ENCODE measurements around the gene SLAMF1.
"Not testable (repeated sequence)": the region's sequence is repeated elsewhere in the genome, so short reads cannot be mapped to it uniquely, and the experiment has no call there.

SLAMF1 gene

DNA sequence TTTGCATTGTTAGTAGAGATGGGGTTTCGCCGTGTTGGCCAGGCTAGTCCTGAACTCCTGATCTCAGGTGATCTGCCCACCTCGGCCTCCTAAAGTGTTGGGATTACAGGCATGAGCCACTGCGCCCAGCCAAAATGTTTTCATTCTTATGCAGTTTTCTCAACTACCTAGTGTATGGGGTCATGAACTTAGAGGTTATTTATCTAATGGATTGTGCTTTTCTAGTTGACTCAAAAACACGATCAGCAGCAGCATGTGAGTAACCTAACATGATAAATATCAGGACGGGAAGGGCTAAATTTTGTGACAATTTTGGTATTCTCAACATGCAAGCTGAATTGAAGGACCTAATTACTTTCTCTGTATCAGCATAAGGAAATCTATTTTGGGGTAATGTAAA is 58.4 kb downstream of the SLAMF1 start:
- Histone ChIP-seq H3K4me1 (ENCODE audit: control insufficient read depth, insufficient read depth, low read length) (no peaks in the 10 kb centered on the region), H3K27me3 (ENCODE audit: control insufficient read depth in 1 of 2, insufficient read depth in 2 of 2, low read length in 2 of 2) (no peaks in the 10 kb centered on the region), H3K4me3 (ENCODE audit: low read length in 2 of 2) (no peak overlapping the region), H3K9ac (ENCODE audit: low read length in 2 of 2) (no peak overlapping the region), H3K36me3 (ENCODE audit: control insufficient read depth in 2 of 2, insufficient read depth in 2 of 2, low read length in 2 of 2) (no peaks in the 10 kb centered on the region), H3K9me3 (ENCODE audit: control insufficient read depth in 2 of 2, low read length in 2 of 2) (no peaks in the 10 kb centered on the region), H3K27ac (ENCODE audit: low read length) (no peak overlapping the region)

GRCh38 chr1:160584784-160585183 is 62.1 kb downstream of the SLAMF1 start:
- no peaks in the 10 kb centered on the region for H3K27me3 ChIP-seq (ENCODE audit: control insufficient read depth in 1 of 2, insufficient read depth in 2 of 2, low read length in 2 of 2)
- H3K4me1 ChIP-seq (ENCODE audit: control insufficient read depth, insufficient read depth, low read length): no peaks in the 10 kb centered on the region

DNA sequence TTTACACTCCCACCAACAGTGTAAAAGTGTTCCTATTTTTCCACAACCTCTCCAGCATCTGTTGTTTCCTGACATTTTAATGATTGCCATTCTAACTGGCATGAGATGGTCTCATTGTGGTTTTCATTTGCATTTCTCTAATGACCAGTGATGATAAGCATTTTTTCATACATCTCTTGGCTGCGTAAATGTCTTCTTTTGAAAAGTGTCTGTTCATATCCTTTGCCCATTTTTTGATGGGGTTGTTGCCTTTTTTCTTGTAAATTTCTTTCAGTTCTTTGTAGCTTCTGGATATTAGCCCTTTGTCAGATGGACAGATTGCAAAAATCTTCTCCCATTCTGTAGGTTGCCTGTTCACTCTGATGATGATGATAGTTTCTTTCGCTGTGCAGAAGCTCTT is 63.9 kb downstream of the SLAMF1 start:
- H3K9ac ChIP-seq (ENCODE audit: low read length in 2 of 2); H3K36me3 ChIP-seq (ENCODE audit: control insufficient read depth in 2 of 2, insufficient read depth in 2 of 2, low read length in 2 of 2); H3K4me3 ChIP-seq (ENCODE audit: low read length in 2 of 2); H3K9me3 ChIP-seq (ENCODE audit: control insufficient read depth in 2 of 2, low read length in 2 of 2); H3K4me1 ChIP-seq (ENCODE audit: control insufficient read depth, insufficient read depth, low read length); H3K27ac ChIP-seq (ENCODE audit: low read length); H3K27me3 ChIP-seq (ENCODE audit: control insufficient read depth in 1 of 2, insufficient read depth in 2 of 2, low read length in 2 of 2): not testable (repeated sequence)

More at GRCh38 chr1:160584784-160585183, 62.1 kb downstream of the SLAMF1 start:
- Histone ChIP-seq H3K9ac (ENCODE audit: low read length in 2 of 2) (no peak overlapping the region), H3K36me3 (ENCODE audit: control insufficient read depth in 2 of 2, insufficient read depth in 2 of 2, low read length in 2 of 2) (no peaks in the 10 kb centered on the region), H3K4me3 (ENCODE audit: low read length in 2 of 2) (no peak overlapping the region), H3K27ac (ENCODE audit: low read length) (no peak overlapping the region), H3K9me3 (ENCODE audit: control insufficient read depth in 2 of 2, low read length in 2 of 2) (no peaks in the 10 kb centered on the region)

DNA sequence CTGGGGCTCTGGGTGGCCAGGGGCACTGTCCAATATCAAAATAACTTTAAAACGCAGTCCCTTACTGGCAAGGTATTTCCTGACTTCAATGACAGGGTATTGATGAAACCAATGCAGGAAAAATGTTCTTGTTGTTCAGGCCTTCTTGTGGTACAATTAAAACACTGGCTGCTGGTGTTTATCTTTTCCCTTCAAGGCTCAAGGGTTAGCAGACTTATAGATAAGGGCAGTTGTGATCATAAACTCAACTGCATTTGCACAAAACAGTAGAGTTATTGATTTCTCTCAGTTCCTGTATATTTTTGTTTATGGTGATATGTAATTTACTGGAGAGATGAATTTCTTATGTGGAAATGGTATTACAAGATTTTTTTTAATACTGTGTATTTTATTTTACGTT is 64.9 kb downstream of the SLAMF1 start:
- Histone ChIP-seq H3K36me3 (ENCODE audit: control insufficient read depth in 2 of 2, insufficient read depth in 2 of 2, low read length in 2 of 2) (no peaks in the 10 kb centered on the region), H3K27me3 (ENCODE audit: control insufficient read depth in 1 of 2, insufficient read depth in 2 of 2, low read length in 2 of 2) (no peaks in the 10 kb centered on the region), H3K9me3 (ENCODE audit: control insufficient read depth in 2 of 2, low read length in 2 of 2) (no peaks in the 10 kb centered on the region)

DNA sequence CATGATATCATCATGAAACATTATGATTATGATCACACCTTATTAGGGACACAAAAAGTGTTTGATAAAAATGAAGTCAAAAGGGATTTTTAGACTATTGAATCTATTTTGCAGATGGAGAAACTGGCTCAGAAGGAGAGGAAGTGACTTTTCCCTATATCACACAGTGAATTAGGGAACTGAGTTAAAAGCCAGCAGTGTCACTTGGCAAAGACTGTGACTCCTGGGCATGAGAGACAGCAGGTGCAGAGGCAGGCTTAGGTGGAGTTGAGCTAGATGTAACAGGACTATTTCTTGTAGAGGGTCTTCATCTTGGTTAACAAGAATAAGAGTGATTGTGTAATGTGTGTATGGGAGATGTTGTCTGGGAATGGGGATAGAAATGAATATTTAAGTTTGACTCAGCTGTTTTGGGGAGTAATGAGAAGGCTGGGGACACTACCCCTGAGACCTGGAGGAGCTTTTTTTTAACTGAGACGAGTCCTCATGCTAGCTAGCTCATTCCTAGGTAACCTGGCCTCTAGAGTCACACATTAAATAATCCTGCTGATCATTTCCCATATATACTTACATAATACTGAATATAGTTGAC is 66.5 kb downstream of the SLAMF1 start:
- H3K27me3 ChIP-seq (ENCODE audit: control insufficient read depth in 1 of 2, insufficient read depth in 2 of 2, low read length in 2 of 2): no peaks in the 10 kb centered on the region
- H3K4me3 ChIP-seq (ENCODE audit: low read length in 2 of 2): no peak overlapping the region
- H3K27ac ChIP-seq (ENCODE audit: low read length): no peak overlapping the region
- H3K9me3 ChIP-seq (ENCODE audit: control insufficient read depth in 2 of 2, low read length in 2 of 2): no peaks in the 10 kb centered on the region
- no peaks in the 10 kb centered on the region for H3K4me1 ChIP-seq (ENCODE audit: control insufficient read depth, insufficient read depth, low read length)
- no peaks in the 10 kb centered on the region for H3K36me3 ChIP-seq (ENCODE audit: control insufficient read depth in 2 of 2, insufficient read depth in 2 of 2, low read length in 2 of 2)
- H3K9ac ChIP-seq (ENCODE audit: low read length in 2 of 2): no peak overlapping the region

More for the DNA sequence above, 64.9 kb downstream of the SLAMF1 start:
- Histone ChIP-seq H3K4me3 (ENCODE audit: low read length in 2 of 2) (no peak overlapping the region), H3K4me1 (ENCODE audit: control insufficient read depth, insufficient read depth, low read length) (no peaks in the 10 kb centered on the region), H3K9ac (ENCODE audit: low read length in 2 of 2) (no peak overlapping the region), H3K27ac (ENCODE audit: low read length) (no peak overlapping the region)

DNA sequence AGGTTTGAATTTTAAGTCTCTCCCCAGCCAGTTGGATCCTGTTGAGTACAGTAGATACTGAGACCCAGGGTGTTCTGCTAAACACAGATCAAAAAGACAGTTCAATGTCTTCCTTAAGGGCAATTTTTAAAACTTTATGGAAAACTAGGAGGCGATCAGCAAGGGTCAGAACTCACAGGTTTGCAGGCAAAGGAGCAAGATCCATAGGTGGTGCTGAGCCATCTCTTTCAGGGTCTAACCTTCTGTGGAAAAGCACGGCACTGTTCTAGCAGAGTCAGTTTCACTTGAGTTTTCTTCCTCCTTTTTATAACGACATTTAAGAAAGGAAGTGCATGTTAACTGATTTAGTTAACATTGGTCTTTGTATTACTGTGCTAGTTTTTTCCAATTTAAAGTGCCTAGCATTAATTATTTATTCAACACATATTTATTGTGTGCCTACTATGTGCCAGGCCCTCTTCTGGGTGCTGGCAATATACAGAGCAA is 67.6 kb downstream of the SLAMF1 start, which contains the start of gene CD84:
Gene CD84, minus strand, starts transcription at position 281 of the 486 bp plus-strand sequence. Its CDS starts 59 bp downstream, at position 222.
- no peaks in the 10 kb centered on the region for H3K36me3 ChIP-seq (ENCODE audit: control insufficient read depth in 2 of 2, insufficient read depth in 2 of 2, low read length in 2 of 2)
- H3K9me3 ChIP-seq (ENCODE audit: control insufficient read depth in 2 of 2, low read length in 2 of 2): no peaks in the 10 kb centered on the region
- H3K27ac ChIP-seq (ENCODE audit: low read length): no peak within 1 kb of the TSS
- no peak within 1 kb of the TSS for H3K9ac ChIP-seq (ENCODE audit: low read length in 2 of 2)
- no peaks in the 10 kb centered on the region for H3K27me3 ChIP-seq (ENCODE audit: control insufficient read depth in 1 of 2, insufficient read depth in 2 of 2, low read length in 2 of 2)
- no peak within 1 kb of the TSS for H3K4me3 ChIP-seq (ENCODE audit: low read length in 2 of 2)
- H3K4me1 ChIP-seq (ENCODE audit: control insufficient read depth, insufficient read depth, low read length): no peaks in the 10 kb centered on the region

DNA sequence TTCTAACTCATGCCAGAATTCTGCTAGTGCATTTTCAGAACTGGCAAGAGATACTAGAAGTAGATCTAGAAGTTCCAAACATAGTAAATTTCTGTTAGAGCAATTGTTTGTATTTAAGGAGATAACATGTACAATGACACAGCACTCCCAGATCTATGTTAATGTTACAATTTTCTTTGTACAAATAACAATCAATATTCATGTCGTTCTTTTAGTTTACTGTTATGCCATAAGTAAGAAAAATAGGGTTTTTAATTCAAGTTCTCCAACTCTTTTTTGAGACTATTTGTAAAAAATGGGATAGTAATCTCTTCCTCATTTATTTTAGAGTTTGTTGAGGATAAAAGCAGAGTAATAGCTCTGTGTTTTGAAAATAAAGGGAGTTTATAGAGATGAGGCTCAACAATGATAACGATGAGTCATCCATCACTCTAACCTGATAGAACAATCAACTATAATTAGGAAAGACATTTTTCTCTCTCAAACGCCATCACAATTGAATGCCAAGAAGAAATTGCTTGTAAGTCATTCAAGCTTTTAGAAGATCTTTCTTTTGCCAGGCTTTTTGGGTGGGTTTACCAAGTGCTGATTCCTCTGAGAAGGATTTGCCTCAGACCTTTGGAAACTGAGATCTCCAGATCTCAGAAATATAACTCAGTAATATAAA is 68.2 kb downstream of the SLAMF1 start:
- H3K27ac ChIP-seq (ENCODE audit: low read length): no peak overlapping the region
- no peak overlapping the region for H3K9ac ChIP-seq (ENCODE audit: low read length in 2 of 2)
- no peaks in the 10 kb centered on the region for H3K36me3 ChIP-seq (ENCODE audit: control insufficient read depth in 2 of 2, insufficient read depth in 2 of 2, low read length in 2 of 2)
- no peaks in the 10 kb centered on the region for H3K27me3 ChIP-seq (ENCODE audit: control insufficient read depth in 1 of 2, insufficient read depth in 2 of 2, low read length in 2 of 2)
- no peaks in the 10 kb centered on the region for H3K4me1 ChIP-seq (ENCODE audit: control insufficient read depth, insufficient read depth, low read length)
- no peak overlapping the region for H3K4me3 ChIP-seq (ENCODE audit: low read length in 2 of 2)
- H3K9me3 ChIP-seq (ENCODE audit: control insufficient read depth in 2 of 2, low read length in 2 of 2): no peaks in the 10 kb centered on the region

- no peaks in the 10 kb centered on the region for H3K4me1 ChIP-seq (ENCODE audit: control insufficient read depth, insufficient read depth, low read length)
- no peak overlapping the region for H3K27ac ChIP-seq (ENCODE audit: low read length)
- no peaks in the 10 kb centered on the region for H3K36me3 ChIP-seq (ENCODE audit: control insufficient read depth in 2 of 2, insufficient read depth in 2 of 2, low read length in 2 of 2)
- no peaks in the 10 kb centered on the region for H3K9me3 ChIP-seq (ENCODE audit: control insufficient read depth in 2 of 2, low read length in 2 of 2)
- no peak overlapping the region for H3K9ac ChIP-seq (ENCODE audit: low read length in 2 of 2)
- no peak overlapping the region for H3K4me3 ChIP-seq (ENCODE audit: low read length in 2 of 2)
- no peaks in the 10 kb centered on the region for H3K27me3 ChIP-seq (ENCODE audit: control insufficient read depth in 1 of 2, insufficient read depth in 2 of 2, low read length in 2 of 2)
Observed at GRCh38 chr1:160578175-160578524, 68.7 kb downstream of the SLAMF1 start.

DNA sequence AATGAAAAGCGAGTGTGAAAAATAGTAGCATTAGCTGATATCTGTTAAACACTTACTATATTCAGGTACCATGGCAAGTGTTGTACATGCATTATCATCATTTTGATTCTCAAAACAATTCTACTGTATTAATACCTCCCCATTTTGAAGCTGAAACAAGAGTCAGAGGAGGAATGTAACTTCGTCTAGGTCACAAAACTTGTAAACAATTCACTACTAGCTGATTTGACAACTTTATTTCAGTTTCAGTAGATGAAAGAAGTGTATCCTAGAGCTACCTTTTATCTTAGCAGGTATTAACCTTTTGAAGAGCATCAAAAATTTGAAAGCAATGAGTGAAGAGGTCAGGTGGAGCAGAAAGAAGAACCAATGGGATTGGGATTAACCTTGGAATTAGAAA is 69.2 kb downstream of the SLAMF1 start:
- Histone ChIP-seq H3K4me1 (ENCODE audit: control insufficient read depth, insufficient read depth, low read length) (no peaks in the 10 kb centered on the region), H3K36me3 (ENCODE audit: control insufficient read depth in 2 of 2, insufficient read depth in 2 of 2, low read length in 2 of 2) (no peaks in the 10 kb centered on the region), H3K9me3 (ENCODE audit: control insufficient read depth in 2 of 2, low read length in 2 of 2) (no peaks in the 10 kb centered on the region), H3K9ac (ENCODE audit: low read length in 2 of 2) (no peak overlapping the region), H3K27ac (ENCODE audit: low read length) (no peak overlapping the region), H3K27me3 (ENCODE audit: control insufficient read depth in 1 of 2, insufficient read depth in 2 of 2, low read length in 2 of 2) (no peaks in the 10 kb centered on the region), H3K4me3 (ENCODE audit: low read length in 2 of 2) (no peak overlapping the region)

DNA sequence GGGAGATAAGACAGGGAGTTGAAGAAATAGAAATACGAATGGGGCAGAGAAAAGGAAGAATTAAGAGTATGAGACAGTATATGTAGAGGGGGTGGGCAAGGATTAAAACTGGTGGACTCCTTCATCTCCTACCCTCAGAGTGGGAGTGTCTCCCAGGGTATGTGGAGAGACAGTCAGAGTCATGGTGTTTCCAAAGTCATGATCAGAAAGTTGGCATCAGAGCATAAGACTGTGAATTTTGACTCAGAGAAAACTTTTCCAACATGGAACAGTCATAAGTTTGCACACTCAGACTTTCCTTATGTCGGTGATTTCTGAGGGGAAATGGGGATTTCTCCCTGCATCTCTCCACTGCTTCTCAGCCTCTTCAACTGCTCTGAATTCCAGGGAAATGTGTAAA is 70.0 kb downstream of the SLAMF1 start:
- H3K27ac ChIP-seq (ENCODE audit: low read length): no peak overlapping the region
- no peak overlapping the region for H3K9ac ChIP-seq (ENCODE audit: low read length in 2 of 2)
- H3K27me3 ChIP-seq (ENCODE audit: control insufficient read depth in 1 of 2, insufficient read depth in 2 of 2, low read length in 2 of 2): no peaks in the 10 kb centered on the region
- H3K4me1 ChIP-seq (ENCODE audit: control insufficient read depth, insufficient read depth, low read length): no peaks in the 10 kb centered on the region
- H3K4me3 ChIP-seq (ENCODE audit: low read length in 2 of 2): no peak overlapping the region
- no peaks in the 10 kb centered on the region for H3K36me3 ChIP-seq (ENCODE audit: control insufficient read depth in 2 of 2, insufficient read depth in 2 of 2, low read length in 2 of 2)
- peaks cover 0 to under 1% of the 10 kb centered on the region in 2 donors for H3K9me3 ChIP-seq (ENCODE audit: control insufficient read depth in 2 of 2, low read length in 2 of 2)

DNA sequence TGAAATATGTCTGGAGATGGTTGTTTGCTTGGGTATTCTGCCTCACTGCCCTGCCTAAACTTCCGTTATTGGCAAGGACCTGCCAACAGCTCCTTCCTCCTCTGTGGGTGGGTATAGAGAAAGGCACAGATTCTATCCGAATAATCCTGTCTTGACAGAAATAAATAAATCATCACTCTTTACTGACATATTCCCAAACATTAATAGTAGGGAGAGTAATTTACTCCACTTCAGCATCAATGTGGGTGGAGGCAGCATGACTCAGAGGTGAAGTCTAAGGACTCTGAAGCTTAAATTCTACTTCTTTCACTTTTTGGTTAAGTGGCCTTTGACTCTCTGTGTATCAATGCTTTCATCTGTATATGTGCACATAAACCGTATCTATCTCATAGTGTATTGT is 70.5 kb downstream of the SLAMF1 start:
- H3K27ac ChIP-seq (ENCODE audit: low read length): no peak overlapping the region
- no peak overlapping the region for H3K4me3 ChIP-seq (ENCODE audit: low read length in 2 of 2)
- no peaks in the 10 kb centered on the region for H3K27me3 ChIP-seq (ENCODE audit: control insufficient read depth in 1 of 2, insufficient read depth in 2 of 2, low read length in 2 of 2)
- no peaks in the 10 kb centered on the region for H3K36me3 ChIP-seq (ENCODE audit: control insufficient read depth in 2 of 2, insufficient read depth in 2 of 2, low read length in 2 of 2)
- H3K9me3 ChIP-seq (ENCODE audit: control insufficient read depth in 2 of 2, low read length in 2 of 2): peaks cover 0 to 3% of the 10 kb centered on the region in 2 donors
- H3K4me1 ChIP-seq (ENCODE audit: control insufficient read depth, insufficient read depth, low read length): no peaks in the 10 kb centered on the region
- H3K9ac ChIP-seq (ENCODE audit: low read length in 2 of 2): no peak overlapping the region
